GM21786 (cell line): ENCODE data around the gene RSRC1.
"Not testable (repeated sequence)": the region's sequence is repeated elsewhere in the genome, so short reads cannot be mapped to it uniquely, and the experiment has no call there.

ENCODE experiments used
- ATAC-seq: cut with Tn5 transposase; IDR thresholded peaks from one replicate; pipeline ENCODE4 v1.9.1; 2021; ENCODE audit not compliant: unreplicated experiment

RSRC1 gene

GRCh38 chr3:158220575-158220974 is 110.7 kb downstream of the RSRC1 start:
- ATAC-seq, result no peak

DNA sequence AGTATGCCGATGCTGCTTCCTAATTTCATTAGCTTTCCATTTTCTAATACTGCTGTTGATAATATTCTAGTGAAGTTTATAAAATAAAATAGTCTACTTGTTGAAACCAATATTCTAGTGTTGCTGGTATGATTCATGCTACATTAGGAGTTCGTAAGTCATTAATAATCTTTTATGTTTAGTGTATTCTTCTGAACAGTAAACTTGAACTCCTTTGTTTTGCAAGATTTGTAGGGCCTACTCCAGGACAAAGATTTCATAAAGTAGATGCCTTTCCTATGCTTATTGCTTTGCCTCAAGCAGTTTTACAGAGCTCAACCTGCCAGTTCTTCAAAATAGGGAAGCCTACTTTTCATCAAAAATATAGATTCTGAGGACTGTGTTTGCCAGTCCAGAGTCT is 111.5 kb downstream of the RSRC1 start:
- no peak for ATAC-seq

- no peak for ATAC-seq
Observed at GRCh38 chr3:158226429-158226828, 116.5 kb downstream of the RSRC1 start.

- not testable (repeated sequence) for ATAC-seq
Observed at GRCh38 chr3:158228942-158229341, 119.1 kb downstream of the RSRC1 start.

- no peak for ATAC-seq
Observed at GRCh38 chr3:158233791-158234190, 123.9 kb downstream of the RSRC1 start.

- ATAC-seq, result no peak
Observed at GRCh38 chr3:158244274-158244673, 134.4 kb downstream of the RSRC1 start.

- no peak for ATAC-seq
Observed at GRCh38 chr3:158247288-158247687, 137.4 kb downstream of the RSRC1 start.

- ATAC-seq, result no peak
Observed at GRCh38 chr3:158248261-158248660, 138.4 kb downstream of the RSRC1 start.

GRCh38 chr3:158249183-158249582 is 139.3 kb downstream of the RSRC1 start:
- peak; percentile 67 for ATAC-seq

- ATAC-seq, result no peak
Observed at GRCh38 chr3:158258619-158259018, 148.7 kb downstream of the RSRC1 start.

GRCh38 chr3:158260392-158260791 is 150.5 kb downstream of the RSRC1 start:
- ATAC-seq, result no peak

DNA sequence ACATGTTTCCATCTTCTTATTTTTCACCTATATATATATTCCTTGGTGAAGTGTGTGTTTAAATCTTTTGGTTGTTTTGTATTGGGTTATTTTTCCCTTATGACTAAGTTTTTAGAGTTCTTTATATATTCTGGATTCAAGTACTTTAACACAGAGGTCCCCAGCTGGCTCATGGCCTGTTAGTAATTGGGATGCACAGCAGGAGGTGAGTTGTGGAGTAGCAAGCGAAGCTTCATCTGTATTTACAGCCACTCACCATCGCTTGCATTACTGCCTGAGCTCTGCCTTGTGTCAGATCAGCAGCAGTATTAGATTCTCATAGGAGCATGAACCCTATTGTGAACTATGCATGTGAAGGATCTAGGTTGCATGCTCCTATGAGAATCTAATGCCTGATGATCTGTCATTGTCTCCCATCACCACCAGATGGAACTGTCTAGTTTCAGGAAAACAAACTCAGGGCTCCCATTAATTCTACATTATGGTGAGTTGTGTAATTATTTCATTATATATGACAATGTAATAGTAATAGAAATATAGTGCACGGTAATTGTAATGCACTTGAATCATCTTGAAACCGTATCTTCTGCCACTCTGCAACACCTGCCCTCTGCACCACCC is 151.6 kb downstream of the RSRC1 start:
- no peak for ATAC-seq

DNA sequence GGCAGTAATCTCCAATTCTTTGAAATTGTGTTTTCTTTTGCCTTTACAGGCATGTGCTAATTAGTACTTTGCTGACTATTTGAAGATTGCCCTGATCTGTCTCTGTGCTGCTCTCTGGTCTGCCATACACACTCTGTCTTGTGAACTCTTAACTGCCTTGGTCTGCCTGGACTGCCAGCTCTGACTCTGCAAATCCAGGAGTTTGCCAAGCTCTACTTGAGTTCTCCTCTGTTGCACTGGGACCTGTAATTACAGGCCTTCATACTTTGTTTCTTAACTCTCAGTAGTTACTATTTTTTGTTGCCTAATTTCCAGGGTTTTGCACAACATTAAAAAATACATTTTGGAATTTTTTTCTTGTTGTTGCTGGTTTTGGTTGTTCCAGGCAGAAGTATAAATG is 155.0 kb downstream of the RSRC1 start:
- ATAC-seq, result no peak

DNA sequence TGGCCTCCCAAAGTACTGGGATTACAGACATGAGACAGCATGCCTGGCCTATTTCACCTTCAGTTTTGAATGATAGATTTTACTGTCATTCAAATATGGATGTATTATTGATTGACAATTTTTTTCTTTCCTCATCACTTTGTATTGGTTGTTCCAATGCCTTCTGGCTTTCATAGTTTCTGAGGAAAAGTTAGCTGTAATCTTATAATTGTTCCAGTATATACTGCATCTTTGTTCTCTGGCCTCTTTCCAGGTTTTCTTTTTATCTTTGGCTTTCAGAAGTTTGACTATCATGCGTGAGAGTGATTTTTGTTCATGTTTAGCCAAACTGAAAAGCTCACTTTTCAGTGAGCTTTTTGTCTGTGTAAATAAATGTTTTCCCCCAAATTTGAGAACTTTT is 157.1 kb downstream of the RSRC1 start:
- no peak for ATAC-seq

GRCh38 chr3:158269942-158270341 is 160.1 kb downstream of the RSRC1 start:
- ATAC-seq, result no peak

- ATAC-seq, result no peak
Observed at GRCh38 chr3:158272081-158272480, 162.2 kb downstream of the RSRC1 start.

DNA sequence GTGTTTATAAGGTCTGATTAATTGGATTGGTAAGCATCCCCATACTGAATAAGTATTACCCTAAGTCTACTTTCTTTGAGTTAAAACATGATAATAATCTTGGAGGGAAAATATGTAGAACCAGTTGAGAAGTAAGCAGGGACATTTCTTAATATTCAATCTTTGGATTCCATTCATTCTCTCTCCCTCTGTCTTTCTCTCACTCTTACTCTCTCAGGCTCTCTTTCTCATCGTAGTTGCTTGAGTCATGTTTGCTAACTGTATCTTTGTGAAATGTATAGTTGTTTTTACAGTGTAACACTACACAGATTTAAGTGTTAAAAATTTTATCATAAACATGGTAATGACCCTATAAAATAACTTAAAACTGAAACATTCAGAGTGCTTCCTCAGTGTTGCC is 163.8 kb downstream of the RSRC1 start:
- ATAC-seq, result no peak

- no peak for ATAC-seq
Observed at GRCh38 chr3:158278187-158278586, 168.3 kb downstream of the RSRC1 start.

DNA sequence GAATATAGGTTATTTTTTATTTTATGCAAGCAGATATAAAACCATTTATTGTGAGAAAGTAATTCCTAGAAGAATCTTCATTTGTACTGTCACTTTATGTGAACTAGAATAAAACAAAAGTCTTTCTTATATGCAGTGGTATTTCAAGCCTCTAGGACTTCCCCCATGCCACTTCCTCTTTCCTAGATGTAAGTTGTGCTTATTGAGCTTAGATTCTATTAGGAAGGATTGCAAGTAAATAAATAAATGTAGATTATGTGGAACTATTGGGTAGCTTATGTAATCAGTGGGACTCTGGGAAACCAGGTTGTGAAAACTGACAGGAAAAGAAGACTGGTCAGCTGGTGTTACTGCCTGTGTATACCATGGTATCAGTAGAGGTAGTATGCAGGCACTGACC is 169.7 kb downstream of the RSRC1 start:
- no peak for ATAC-seq

DNA sequence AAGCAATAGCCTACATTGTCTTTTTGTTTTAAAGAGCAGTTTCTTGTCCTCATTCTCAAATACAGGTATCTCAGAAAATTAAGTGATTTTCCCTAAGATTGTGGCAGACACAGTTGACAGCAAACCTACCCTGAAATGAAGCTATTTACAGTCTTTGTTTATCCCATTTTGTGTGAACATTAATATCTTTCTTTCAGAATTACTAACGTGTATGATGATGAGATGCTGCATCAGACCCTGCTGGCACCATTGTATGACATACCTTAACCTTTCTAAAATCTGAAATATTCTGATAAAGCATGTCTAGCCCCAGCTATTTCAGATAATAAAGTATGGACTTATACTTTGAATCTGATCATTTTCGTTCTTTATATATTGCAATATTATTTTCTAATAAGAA is 185.9 kb downstream of the RSRC1 start:
- ATAC-seq, result no peak

- no peak for ATAC-seq
Observed at GRCh38 chr3:158297940-158298339, 188.1 kb downstream of the RSRC1 start.

DNA sequence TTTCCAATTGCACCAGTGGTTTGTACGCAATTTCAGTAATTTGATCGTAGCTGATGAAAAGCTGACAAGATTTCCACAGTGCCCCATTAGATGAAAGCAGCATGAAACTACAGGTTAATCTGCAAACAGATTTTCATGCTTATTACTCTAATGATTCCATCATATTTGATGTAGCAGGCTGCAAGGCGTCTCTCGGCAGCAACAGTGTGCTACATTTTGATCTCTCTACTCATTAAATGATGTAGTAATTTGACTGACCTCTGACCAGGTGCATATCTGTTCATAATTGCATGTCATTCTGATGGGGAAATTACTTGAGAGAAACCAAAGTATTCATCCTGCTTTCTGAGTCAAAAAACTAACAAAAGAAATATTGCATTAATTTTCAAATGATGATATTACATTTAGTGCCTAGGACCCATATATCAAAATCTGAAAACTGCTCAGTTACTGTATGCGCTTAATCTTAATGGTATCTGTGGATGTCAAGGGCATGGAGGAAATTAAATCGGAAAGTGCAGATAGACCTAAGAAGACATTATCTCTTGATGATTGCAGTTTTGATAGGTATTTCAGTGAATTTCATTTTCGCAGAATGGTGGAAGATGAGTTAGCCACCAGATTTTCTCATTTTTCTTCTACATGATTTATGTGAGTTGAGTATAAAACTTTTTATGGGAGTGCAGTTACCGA is 198.5 kb downstream of the RSRC1 start:
- no peak for ATAC-seq

DNA sequence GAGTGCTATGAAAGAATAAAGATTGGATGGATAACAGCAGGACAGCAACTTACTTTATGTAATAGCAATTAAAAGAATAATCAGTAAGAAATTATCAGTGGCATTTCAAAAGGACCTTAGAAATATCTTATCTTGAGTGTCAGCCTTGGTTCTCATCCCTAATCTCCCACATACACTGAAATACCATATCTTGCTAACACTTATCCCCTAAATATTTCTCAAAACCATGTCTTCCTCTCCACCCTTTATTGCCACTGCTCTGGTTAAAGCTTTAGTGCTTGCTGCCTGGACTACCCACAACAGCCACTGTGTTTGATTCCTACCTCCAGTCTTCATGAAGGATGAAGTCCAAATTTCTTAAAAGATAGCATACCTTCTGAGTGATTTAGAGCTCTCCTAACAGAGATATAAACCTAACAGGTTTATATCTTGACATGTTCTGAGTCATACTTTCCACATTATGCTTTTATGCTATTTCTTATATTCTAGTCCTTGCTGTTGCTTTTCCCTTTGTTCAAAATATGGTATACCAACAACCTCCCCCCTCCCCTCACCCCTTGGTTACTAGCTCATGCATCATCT is 202.8 kb downstream of the RSRC1 start:
- no peak for ATAC-seq
